Measurements from ENCODE around the gene STAG3. TPM values are rescaled to one million over a fixed set of nuclear protein-coding genes. Genes with fewer than 3 reads are reported as not detected.
"Not testable (repeated sequence)": the region's sequence is repeated elsewhere in the genome, so short reads cannot be mapped to it uniquely, and the experiment has no call there.

The STAG3 gene
- total and polyA plus RNA-seq, 8 donors = 0.19 to 1.2 (median 0.98) TPM

- Histone ChIP-seq H3K4me1 (no peaks in the 10 kb centered on the region), H3K9me3 (no peaks in the 10 kb centered on the region), H3K36me3 (no peaks in the 10 kb centered on the region), H3K4me3 (no peak overlapping the region), H3K27ac (no peak overlapping the region), H3K27me3 (no peaks in the 10 kb centered on the region)
- TF ChIP-seq CTCF (IDR thresholded peaks at IDR 0.05) = no peak
- FAIRE-seq (no peak), ATAC-seq (no peak), DNase-seq (peak in 1 of 6 donors; percentile 12)
- WGBS, 2 donors = 62 to 65% methylated on average over 5 of the region's 5 CpGs
- intact Hi-C loops (cut with DNase I) = loop anchor here in 2 of 3 donors (10.0 kb wide), 2 partner anchors 68 to 78 kb away; partner anchors contain the start of gene LAMTOR4 (in 1 of the 2)
Observed at GRCh38 chr7:100212631-100213286, 35.0 kb downstream of the STAG3 start.

GRCh38 chr7:100213672-100214071 is 36.0 kb downstream of the STAG3 start:
- no peak for FAIRE-seq
- TF ChIP-seq CTCF (IDR thresholded peaks at IDR 0.05) = no peak
- WGBS, 2 donors = 56 to 57% methylated on average over 6 of the region's 6 CpGs
- H3K27ac ChIP-seq = no peak overlapping the region
- no peaks in the 10 kb centered on the region for H3K4me1 ChIP-seq
- intact Hi-C loops (cut with DNase I) = loop anchor here in 2 of 3 donors (10.0 kb wide), 2 partner anchors 69 to 79 kb away; partner anchors contain the start of gene LAMTOR4 (in 1 of the 2)
- no peak overlapping the region for H3K4me3 ChIP-seq
- no peaks in the 10 kb centered on the region for H3K27me3 ChIP-seq
- no peak for ATAC-seq
- H3K36me3 ChIP-seq = no peaks in the 10 kb centered on the region
- no peaks in the 10 kb centered on the region for H3K9me3 ChIP-seq
- DNase-seq = peak in 1 of 6 donors; percentile 26

GRCh38 chr7:100214356-100214755 is 36.6 kb downstream of the STAG3 start:
- not testable (repeated sequence) for FAIRE-seq

GRCh38 chr7:100215895-100216294 is 38.2 kb downstream of the STAG3 start:
- H3K27ac ChIP-seq = no peak overlapping the region
- no peaks in the 10 kb centered on the region for H3K9me3 ChIP-seq
- ATAC-seq (peak in 3 of 4 donors; percentile 31 to 45 (median 38)), DNase-seq (peak in 4 of 6 donors; percentile 31 to 59 (median 41)), FAIRE-seq (no peak)
- intact Hi-C loops (cut with DNase I) = loop anchor here in 2 of 3 donors (10.0 kb wide), 2 partner anchors 71 to 81 kb away; partner anchors contain the start of gene LAMTOR4 (in 1 of the 2)
- 38 to 41% methylated on average over 6 of the region's 6 CpGs for WGBS, 2 donors
- peaks cover 0 to 1% (median 0%) of the 10 kb centered on the region in 3 donors for H3K36me3 ChIP-seq
- no peaks in the 10 kb centered on the region for H3K4me1 ChIP-seq
- H3K27me3 ChIP-seq = no peaks in the 10 kb centered on the region
- no peak for TF ChIP-seq CTCF (IDR thresholded peaks at IDR 0.05)
- no peak overlapping the region for H3K4me3 ChIP-seq

More at GRCh38 chr7:100214356-100214755, 36.6 kb downstream of the STAG3 start:
- not testable (repeated sequence) for H3K4me1 ChIP-seq, H3K27me3 ChIP-seq, H3K4me3 ChIP-seq, H3K27ac ChIP-seq, ATAC-seq, H3K36me3 ChIP-seq, H3K9me3 ChIP-seq
- intact Hi-C loops (cut with DNase I) = loop anchor here in 2 of 3 donors (10.0 kb wide), 2 partner anchors 70 to 80 kb away; partner anchors contain the start of gene LAMTOR4 (in 1 of the 2)
- 73 to 76% methylated on average over 5 of the region's 5 CpGs for WGBS, 2 donors
- peak in 1 of 6 donors; percentile 22 for DNase-seq

- H3K4me1 ChIP-seq, H3K27me3 ChIP-seq, H3K27ac ChIP-seq, H3K4me3 ChIP-seq, H3K9me3 ChIP-seq, FAIRE-seq: not testable (repeated sequence)
- TF ChIP-seq CTCF (IDR thresholded peaks at IDR 0.05) = peak in 3 of 4 donors; percentile 40 to 57 (median 49)
- peaks cover 0 to 17% (median 0%) of the 10 kb centered on the region in 3 donors for H3K36me3 ChIP-seq
- WGBS, 2 donors = 0% methylated on average over 2 of the region's 5 CpGs; no CpG with 5 or more reads in 1 of the 2 donors
- intact Hi-C loops (cut with DNase I) = loop anchor here in 2 of 3 donors (10.0 kb wide), 2 partner anchors 73 to 83 kb away; partner anchors contain the start of gene LAMTOR4 (in 1 of the 2)
- ATAC-seq (peak; percentile 66 to 76 (median 70)), DNase-seq (peak; percentile 75 to 95 (median 92))
Observed at GRCh38 chr7:100217934-100218333, 40.2 kb downstream of the STAG3 start.

All from pancreas (tissue), 10 donors.